IMR-90 (cell line): ENCODE data around the gene GHR. TPM values are rescaled to one million over a fixed set of nuclear protein-coding genes. Genes with fewer than 3 reads are reported as not detected.

ENCODE experiments used
- ATAC-seq: fragments of 200-7000 bp; cut with Tn5 transposase; 2 replicates; pipeline ENCODE4 v1.9.1; 2020; ENCODE audit warnings: low read depth, mild to moderate bottlenecking, moderate library complexity
- BruUV-seq: library from RNA; stranded (reverse); fragments of 400-500 nt; replicated peaks from 2 replicates; lab custom pipeline; 2021; lab: Mats Ljungman, UMichigan
- CTCF ChIA-PET: fragments of 300-600 bp; formaldehyde crosslinking; extraction: SDS; loops from one replicate; lab custom pipeline; 2021; ENCODE audit warnings: antibody characterized with exemption; lab: Yijun Ruan, JAX
- POLR2A ChIA-PET: fragments of 300-600 bp; sonication (Branson Sonifier 250); formaldehyde crosslinking; loops from one replicate; lab custom pipeline; 2022; ENCODE audit warnings: antibody characterized with exemption; ENCODE audit not compliant: unreplicated experiment; lab: Charles Lee
- DNase-seq: peaks from one replicate; pipeline ENCODE4 v3.0.0; 2013
- H2AFZ ChIP-seq: replicated peaks from 2 replicates; pipeline ENCODE3; 2013; ENCODE audit warnings: low read length, mild to moderate bottlenecking; ENCODE audit not compliant: poor library complexity
- H2AK5ac ChIP-seq: 2 replicates; pipeline ENCODE4 v1.6.1; 2013; ENCODE audit warnings: low read depth, low read length, inconsistent platforms
- H2AK9ac ChIP-seq: replicated peaks from 2 replicates; pipeline ENCODE3; 2013; ENCODE audit warnings: mild to moderate bottlenecking, low read depth, low read length, moderate library complexity; ENCODE audit not compliant: poor library complexity
- H2BK120ac ChIP-seq: 2 replicates; pipeline ENCODE4 v1.6.1; 2013; ENCODE audit warnings: low read depth, low read length, inconsistent platforms
- H2BK15ac ChIP-seq: 3 replicates; pipeline ENCODE4 v1.6.1; 2013; ENCODE audit warnings: low read depth, low read length, inconsistent platforms
- H2BK20ac ChIP-seq: 2 replicates; pipeline ENCODE4 v1.6.1; 2013; ENCODE audit warnings: low read depth, mild to moderate bottlenecking, inconsistent platforms, low read length, moderate library complexity
- H2BK5ac ChIP-seq: 2 replicates; pipeline ENCODE4 v1.6.1; 2013; ENCODE audit warnings: mild to moderate bottlenecking, low read depth, low read length, inconsistent platforms; ENCODE audit not compliant: poor library complexity, severe bottlenecking
- H3K14ac ChIP-seq: replicated peaks from 2 replicates; pipeline ENCODE4 v1.6.1; 2013; ENCODE audit warnings: low read depth, low read length, inconsistent platforms
- H3K18ac ChIP-seq: 2 replicates; pipeline ENCODE4 v1.6.1; 2013; ENCODE audit warnings: low read depth, low read length, control low read depth
- H3K23ac ChIP-seq: 2 replicates; pipeline ENCODE4 v1.6.1; 2013; ENCODE audit warnings: low read depth, low read length, inconsistent platforms
- H3K27ac ChIP-seq: 2 replicates; pipeline ENCODE4 v1.5.1; 2013; ENCODE audit warnings: mild to moderate bottlenecking, control low read depth, low read length; ENCODE audit not compliant: insufficient read depth
- H3K27me3 ChIP-seq: 2 replicates; pipeline ENCODE4 v1.6.1; 2013; ENCODE audit warnings: low read length; ENCODE audit not compliant: control insufficient read depth, insufficient read depth
- H3K36me3 ChIP-seq: 2 replicates; pipeline ENCODE4 v1.6.1; 2013; ENCODE audit warnings: low read length, mixed read lengths; ENCODE audit not compliant: control insufficient read depth, insufficient read depth
- H3K4ac ChIP-seq: 2 replicates; pipeline ENCODE4 v1.6.1; 2013; ENCODE audit warnings: low read depth, low read length, inconsistent platforms
- H3K4me1 ChIP-seq: 2 replicates; pipeline ENCODE4 v1.6.1; 2013; ENCODE audit warnings: low read length, mixed read lengths; ENCODE audit not compliant: control insufficient read depth, insufficient read depth
- H3K4me2 ChIP-seq: 2 replicates; pipeline ENCODE4 v1.6.1; 2013; ENCODE audit warnings: low read depth, mild to moderate bottlenecking, control low read depth, low read length, moderate library complexity
- H3K4me3 ChIP-seq: 2 replicates; pipeline ENCODE4 v1.5.1; 2013; ENCODE audit warnings: low read depth, mild to moderate bottlenecking, control low read depth, low read length, moderate library complexity; ENCODE audit not compliant: insufficient read depth
- H3K56ac ChIP-seq: 2 replicates; pipeline ENCODE4 v1.6.1; 2013; ENCODE audit warnings: low read length, inconsistent platforms; ENCODE audit not compliant: insufficient read depth; ENCODE audit errors: extremely low read depth
- H3K79me1 ChIP-seq, 2 experiments: 2 replicates each; pipeline ENCODE4 v1.6.1; 2013; ENCODE audit warnings: low read length in 2 of 2, inconsistent platforms in 1 of 2, low read depth in 1 of 2
- H3K9ac ChIP-seq: 2 replicates; pipeline ENCODE4 v1.6.1; 2013; ENCODE audit warnings: low read depth, low read length, control low read depth
- H3K9me1 ChIP-seq: 2 replicates; pipeline ENCODE4 v1.6.1; 2013; ENCODE audit warnings: low read length, inconsistent platforms; ENCODE audit not compliant: insufficient read depth
- H3K9me3 ChIP-seq: 2 replicates; pipeline ENCODE4 v1.6.1; 2013; ENCODE audit warnings: low read length; ENCODE audit not compliant: control insufficient read depth, insufficient read depth
- H4K20me1 ChIP-seq: 2 replicates; pipeline ENCODE4 v1.6.1; 2013; ENCODE audit warnings: low read length, inconsistent platforms; ENCODE audit not compliant: insufficient read depth
- H4K5ac ChIP-seq: 2 replicates; pipeline ENCODE4 v1.6.1; 2013; ENCODE audit warnings: mild to moderate bottlenecking, low read depth, low read length, control low read depth
- H4K8ac ChIP-seq, 2 experiments: 2 replicates each; pipeline ENCODE4 v1.6.1; 2013; ENCODE audit warnings: low read depth in 2 of 2, low read length in 2 of 2, control low read depth in 1 of 2, inconsistent platforms in 1 of 2
- H4K91ac ChIP-seq: 2 replicates; pipeline ENCODE4 v1.6.1; 2013; ENCODE audit warnings: low read depth, low read length, inconsistent platforms; ENCODE audit not compliant: insufficient read depth
- BHLHE40 ChIP-seq: fragments of 150-350 bp; IDR thresholded peaks from 2 replicates; pipeline ENCODE4 v1.6.1; 2016; ENCODE audit warnings: mild to moderate bottlenecking, low read depth, low read length
- CEBPB ChIP-seq: IDR thresholded peaks from 2 replicates; pipeline ENCODE4 v1.6.1; 2012; ENCODE audit warnings: low read depth, low read length, improper control_type of control experiment
- CHD1 ChIP-seq: IDR thresholded peaks from 2 replicates; pipeline ENCODE4 v1.6.1; 2012; ENCODE audit warnings: low read depth, low read length, improper control_type of control experiment
- CTCF ChIP-seq: conservative IDR thresholded peaks from 2 replicates; pipeline ENCODE4 v1.5.1; 2012; ENCODE audit warnings: mild to moderate bottlenecking, low read depth, low read length, improper control_type of control experiment
- ELK1 ChIP-seq: fragments of 150-350 bp; IDR thresholded peaks from 2 replicates; pipeline ENCODE4 v1.6.1; 2016; ENCODE audit warnings: low read depth, mild to moderate bottlenecking, low read length, moderate library complexity, borderline replicate concordance
- FOS ChIP-seq: fragments of 150-350 bp; IDR thresholded peaks from 2 replicates; pipeline ENCODE4 v1.6.1; 2016; ENCODE audit warnings: low read depth, low read length
- MAFK ChIP-seq: IDR thresholded peaks from 2 replicates; pipeline ENCODE4 v1.6.1; 2012; ENCODE audit warnings: low read depth, low read length, improper control_type of control experiment
- MAZ ChIP-seq: IDR thresholded peaks from 2 replicates; pipeline ENCODE4 v1.6.1; 2012; ENCODE audit warnings: low read depth, mild to moderate bottlenecking, low read length, improper control_type of control experiment, moderate library complexity, borderline replicate concordance
- MXI1 ChIP-seq: IDR thresholded peaks from 2 replicates; pipeline ENCODE4 v1.6.1; 2012; ENCODE audit warnings: low read depth, mild to moderate bottlenecking, low read length, moderate library complexity, borderline replicate concordance
- NFE2L2 ChIP-seq: fragments of 150-350 bp; IDR thresholded peaks from 2 replicates; pipeline ENCODE4 v1.6.1; 2016; ENCODE audit warnings: low read depth, mild to moderate bottlenecking, low read length
- POLR2A ChIP-seq: IDR thresholded peaks from 2 replicates; pipeline ENCODE4 v1.6.1; 2012; ENCODE audit warnings: mild to moderate bottlenecking, low read depth, low read length
- RAD21 ChIP-seq: IDR thresholded peaks from 2 replicates; pipeline ENCODE4 v1.6.1; 2012; ENCODE audit warnings: low read length, improper control_type of control experiment
- RCOR1 ChIP-seq: IDR thresholded peaks from 2 replicates; pipeline ENCODE4 v1.6.1; 2012; ENCODE audit warnings: mild to moderate bottlenecking, low read length, improper control_type of control experiment; ENCODE audit not compliant: insufficient replicate concordance
- RFX5 ChIP-seq: IDR thresholded peaks from 2 replicates; pipeline ENCODE4 v1.8.0; 2012; ENCODE audit warnings: low read depth, mild to moderate bottlenecking, low read length, moderate library complexity
- SMC3 ChIP-seq: fragments of 150-350 bp; IDR thresholded peaks from 2 replicates; pipeline ENCODE4 v1.6.1; 2016; ENCODE audit warnings: low read depth, mild to moderate bottlenecking, antibody characterized with exemption, low read length, moderate library complexity
- USF2 ChIP-seq: fragments of 150-350 bp; IDR thresholded peaks from 2 replicates; pipeline ENCODE4 v1.6.1; 2017; ENCODE audit warnings: mild to moderate bottlenecking, antibody characterized with exemption, low read length, low read depth
- WGBS, 2 experiments: methylation state at CpG; one replicate each; pipeline versions ENCODE4 v1.1.5 to v1.1.7; 2013; ENCODE audit warnings: missing lambda C conversion rate in 2 of 2; ENCODE audit not compliant: insufficient read length in 1 of 2; ENCODE audit errors: extremely low coverage in 2 of 2; 5-methylcytosine and 5-hydroxymethylcytosine counted together
- dilution Hi-C: fragments of 300-500 bp; cut with HindIII; formaldehyde crosslinking; loops from one replicate; pipeline ENCODE4 v1.14.3; 2018; ENCODE audit warnings: low sequenced_read_pairs; ENCODE audit not compliant: unreplicated experiment
- in situ Hi-C: fragments of 300-500 bp; cut with MboI; formaldehyde crosslinking; loops from 3 replicates; pipeline ENCODE4 v1.14.3; 2019; ENCODE audit warnings: low sequenced_read_pairs, inconsistent platforms, mixed read lengths
- intact Hi-C: fragments of 100-400 bp; cut with micrococcal nuclease; formaldehyde crosslinking; loops from 2 replicates; pipeline ENCODE4 v1.10.0; 2022
- polyA plus RNA-seq, 3 experiments: library from polyadenylated mRNA; depleted of rRNA; stranded (reverse); fragments of >200 nt; gene quantifications; 2 replicates each; pipeline ENCODE4 v1.2.3, GENCODE V29; 2012; ENCODE audit warnings: low replicate concordance in 1 of 3
- total RNA-seq: library from RNA; depleted of rRNA; stranded (reverse); fragments of >200 nt; gene quantifications from 2 replicates; pipeline ENCODE4 v1.2.3, GENCODE V29; 2012

The GHR gene
- total and polyA plus RNA-seq, 2 of the 4 experiments (the other 2 are of a cell fraction), result 0.36 to 1.1 TPM

GRCh38 chr5:42648915-42649314 is 225.7 kb downstream of the GHR start:
- Histone ChIP-seq H3K36me3 (no peaks in the 10 kb centered on the region), H3K4ac (no peak overlapping the region), H3K79me1 (no peaks in the 10 kb centered on the region), H2AFZ (no peak overlapping the region), H3K9ac (no peak overlapping the region), H3K18ac (no peak overlapping the region), H3K4me1 (no peaks in the 10 kb centered on the region), H3K27me3 (no peaks in the 10 kb centered on the region), H3K9me3 (no peaks in the 10 kb centered on the region), H2BK5ac (no peak overlapping the region), H3K4me2 (no peak overlapping the region), H3K9me1 (no peaks in the 10 kb centered on the region), H4K20me1 (no peaks in the 10 kb centered on the region), H2BK120ac (no peak overlapping the region), H2BK15ac (no peak overlapping the region), H4K8ac (no peak overlapping the region), H2AK5ac (no peak overlapping the region), H3K23ac (no peak overlapping the region), H4K91ac (no peak overlapping the region), H2AK9ac (no peak overlapping the region), H3K14ac (no peak overlapping the region), H4K5ac (no peak overlapping the region), H3K4me3 (no peak overlapping the region), H2BK20ac (no peak overlapping the region), H3K27ac (no peak overlapping the region), H3K56ac (no peak overlapping the region)
- POLR2A ChIA-PET, result no interaction called here
- no CpG with 5 or more reads among the region's 1 CpG for WGBS, 2 experiments
- ATAC-seq (no peak), DNase-seq (no peak)
- TF ChIP-seq FOS, result no peak
- TF ChIP-seq CTCF, result no peak
- TF ChIP-seq RFX5, result no peak
- TF ChIP-seq ELK1, result no peak
- no peak for TF ChIP-seq RCOR1
- TF ChIP-seq USF2, result no peak
- no peak for TF ChIP-seq POLR2A
- no peak for TF ChIP-seq RAD21
- no peak for TF ChIP-seq CHD1
- no peak for TF ChIP-seq MAFK
- no peak for TF ChIP-seq SMC3
- no peak for TF ChIP-seq BHLHE40
- TF ChIP-seq MAZ, result no peak
- TF ChIP-seq CEBPB, result no peak
- no peak for TF ChIP-seq NFE2L2
- TF ChIP-seq MXI1, result no peak
- in situ Hi-C loops, result no loop called here
- dilution Hi-C loops, result no loop called here
- intact Hi-C loops, result no loop called here
- no TSS peak for BruUV-seq
- CTCF ChIA-PET, result no interaction called here
